ENCODE results near the gene CLPSL2. TPM values are rescaled to one million over a fixed set of nuclear protein-coding genes. Genes with fewer than 3 reads are reported as not detected.

CLPSL2 gene
- total and polyA plus RNA-seq, 8 donors: not detected

- intact Hi-C loops (cut with DNase I; ENCODE audit: low total_unique reads): no loop called here
- 22 to 75% (median 53%) methylated on average over 3 of the region's 3 CpGs for WGBS, 5 donors
- peaks cover 0 to 22% (median 5%) of the 10 kb centered on the region in 3 donors for H3K27me3 ChIP-seq
- no peak overlapping the region for H3K4me3 ChIP-seq
- H3K27ac ChIP-seq: no peak overlapping the region
- no peak for DNase-seq
- no peaks in the 10 kb centered on the region for H3K9me3 ChIP-seq
- no peak for TF ChIP-seq CTCF (IDR thresholded peaks at IDR 0.05)
- TF ChIP-seq EP300 (IDR thresholded peaks at IDR 0.05): no peak
- no peak for TF ChIP-seq POLR2AphosphoS5 (IDR thresholded peaks at IDR 0.05)
- no peak for TF ChIP-seq POLR2A (IDR thresholded peaks at IDR 0.05)
- H3K4me1 ChIP-seq: no peaks in the 10 kb centered on the region
- no peaks in the 10 kb centered on the region for H3K36me3 ChIP-seq
Observed at GRCh38 chr6:35755278-35755924, 21.0 kb upstream of the CLPSL2 start.

GRCh38 chr6:35757456-35758123 is 18.8 kb upstream of the CLPSL2 start:
- H3K9me3 ChIP-seq: no peaks in the 10 kb centered on the region
- TF ChIP-seq POLR2A (IDR thresholded peaks at IDR 0.05): no peak
- peak in 2 of 7 experiments; percentile 9 to 26 for TF ChIP-seq CTCF (IDR thresholded peaks at IDR 0.05)
- no peak for TF ChIP-seq POLR2AphosphoS5 (IDR thresholded peaks at IDR 0.05)
- no peak for TF ChIP-seq EP300 (IDR thresholded peaks at IDR 0.05)
- no peaks in the 10 kb centered on the region for H3K4me1 ChIP-seq
- 48 to 58% (median 52%) methylated on average over 10 of the region's 10 CpGs for WGBS, 5 donors
- no peaks in the 10 kb centered on the region for H3K36me3 ChIP-seq
- intact Hi-C loops (cut with DNase I; ENCODE audit: low total_unique reads): no loop called here
- H3K27ac ChIP-seq: no peak overlapping the region
- peaks cover 0 to 44% (median 13%) of the 10 kb centered on the region in 3 donors for H3K27me3 ChIP-seq
- peak in 1 of 2 donors; percentile 55 for DNase-seq
- no peak overlapping the region for H3K4me3 ChIP-seq

- no peak for TF ChIP-seq EP300 (IDR thresholded peaks at IDR 0.05)
- TF ChIP-seq POLR2A (IDR thresholded peaks at IDR 0.05): no peak
- TF ChIP-seq CTCF (IDR thresholded peaks at IDR 0.05): no peak
- H3K27me3 ChIP-seq: peaks cover 0 to 61% (median 18%) of the 10 kb centered on the region in 3 donors
- H3K9me3 ChIP-seq: no peaks in the 10 kb centered on the region
- no peak overlapping the region for H3K27ac ChIP-seq
- DNase-seq: no peak
- H3K4me3 ChIP-seq: no peak overlapping the region
- intact Hi-C loops (cut with DNase I; ENCODE audit: low total_unique reads): no loop called here
- 77 to 84% (median 80%) methylated on average over 2 to 3 of the region's 3 CpGs for WGBS, 5 donors
- peaks cover 2 to 6% (median 6%) of the 10 kb centered on the region in 4 donors for H3K4me1 ChIP-seq
- no peaks in the 10 kb centered on the region for H3K36me3 ChIP-seq
Observed at GRCh38 chr6:35759426-35759825, 17.0 kb upstream of the CLPSL2 start.

- H3K27ac ChIP-seq: no peak overlapping the region
- intact Hi-C loops (cut with DNase I; ENCODE audit: low total_unique reads): no loop called here
- no peak for DNase-seq
- H3K9me3 ChIP-seq: no peaks in the 10 kb centered on the region
- TF ChIP-seq EP300 (IDR thresholded peaks at IDR 0.05) (no peak), CTCF (IDR thresholded peaks at IDR 0.05) (no peak), POLR2AphosphoS5 (IDR thresholded peaks at IDR 0.05) (no peak), POLR2A (IDR thresholded peaks at IDR 0.05) (no peak)
- WGBS, 5 donors: 42 to 87% (median 83%) methylated on average over 22 to 23 of the region's 23 CpGs
- peaks cover 0 to 61% (median 17%) of the 10 kb centered on the region in 3 donors for H3K27me3 ChIP-seq
- no peaks in the 10 kb centered on the region for H3K36me3 ChIP-seq
- H3K4me3 ChIP-seq: no peak overlapping the region
- peaks cover 6 to 11% (median 6%) of the 10 kb centered on the region in 4 donors for H3K4me1 ChIP-seq
Observed at GRCh38 chr6:35765739-35766138, 10.7 kb upstream of the CLPSL2 start.

Data from stomach (tissue), 9 donors.